MM.1S (cell line): ENCODE results near the gene MYOF.

Source experiments
- DNase-seq: peaks from one replicate; pipeline ENCODE4 v3.0.0-alpha.2; 2015
- H2AFZ ChIP-seq: fragments of 300-600 bp; sonication (generic); 2 replicates; pipeline ENCODE4 v1.6.0; 2016; ENCODE audit warnings: antibody characterized with exemption, low read length
- H3F3A ChIP-seq: fragments of 300-600 bp; sonication (generic); 2 replicates; pipeline ENCODE4 v1.6.1; 2016; ENCODE audit warnings: mild to moderate bottlenecking, antibody characterized with exemption, low read length, moderate library complexity, mixed read lengths; ENCODE audit not compliant: insufficient read depth
- H3K27ac ChIP-seq: fragments of 300-600 bp; sonication (generic); 2 replicates; pipeline ENCODE4 v1.5.1; 2016; ENCODE audit warnings: mild to moderate bottlenecking, low read length
- H3K27me3 ChIP-seq: fragments of 300-600 bp; sonication (generic); replicated peaks from 2 replicates; pipeline ENCODE4 v1.6.0; 2016; ENCODE audit warnings: low read length; ENCODE audit not compliant: insufficient read depth
- H3K36me3 ChIP-seq: fragments of 300-600 bp; sonication (generic); replicated peaks from 2 replicates; pipeline ENCODE4 v1.6.1; 2016; ENCODE audit warnings: mild to moderate bottlenecking, low read length, mixed read lengths; ENCODE audit not compliant: insufficient read depth
- H3K4me1 ChIP-seq: fragments of 300-600 bp; sonication (generic); 2 replicates; pipeline ENCODE4 v1.6.1; 2016; ENCODE audit warnings: low read length, mixed read lengths
- H3K4me2 ChIP-seq: fragments of 300-600 bp; sonication (generic); 2 replicates; pipeline ENCODE4 v1.6.0; 2016; ENCODE audit warnings: low read depth, low read length
- H3K4me3 ChIP-seq: fragments of 300-600 bp; sonication (generic); 2 replicates; pipeline ENCODE4 v1.5.1; 2016; ENCODE audit warnings: low read length, mixed read lengths
- H3K79me2 ChIP-seq: fragments of 300-600 bp; sonication (generic); 2 replicates; pipeline ENCODE4 v1.6.1; 2016; ENCODE audit warnings: mixed run types, low read length, mixed read lengths
- H3K9ac ChIP-seq: fragments of 300-600 bp; sonication (generic); 2 replicates; pipeline ENCODE4 v1.6.1; 2016; ENCODE audit warnings: low read length, mixed read lengths
- H3K9me2 ChIP-seq: fragments of 300-600 bp; sonication (generic); replicated peaks from 2 replicates; pipeline ENCODE4 v1.6.1; 2016; ENCODE audit warnings: mild to moderate bottlenecking, low read length, mixed read lengths; ENCODE audit not compliant: insufficient read depth
- H3K9me3 ChIP-seq: fragments of 300-600 bp; sonication (generic); replicated peaks from 2 replicates; pipeline ENCODE4 v1.6.1; 2016; ENCODE audit warnings: mild to moderate bottlenecking, low read length, mixed read lengths; ENCODE audit not compliant: insufficient read depth
- H4K20me1 ChIP-seq: fragments of 300-600 bp; sonication (generic); 2 replicates; pipeline ENCODE4 v1.6.1; 2016; ENCODE audit warnings: mild to moderate bottlenecking, low read length, moderate library complexity, mixed read lengths; ENCODE audit not compliant: insufficient read depth
- CTCF ChIP-seq: fragments of 300-600 bp; sonication (generic); IDR thresholded peaks from 2 replicates; pipeline ENCODE4 v1.5.1; 2016; ENCODE audit warnings: antibody characterized with exemption, low read length, mixed read lengths
- EZH2 ChIP-seq: fragments of 300-600 bp; sonication (generic); optimal IDR thresholded peaks from 2 replicates; pipeline ENCODE3; 2017; ENCODE audit warnings: low read depth, mild to moderate bottlenecking, antibody characterized with exemption, low read length, mixed read lengths
- EZH2phosphoT487 ChIP-seq: fragments of 300-600 bp; sonication (generic); IDR thresholded peaks from 2 replicates; pipeline ENCODE4 v1.6.1; 2018; ENCODE audit warnings: antibody characterized with exemption, low read length

Gene MYOF

GRCh38 chr10:93336110-93336509 lies 146.0 kb downstream of the MYOF start:
- Histone ChIP-seq H3K4me3 (no peak overlapping the region), H3K4me1 (no peaks in the 10 kb centered on the region), H3K9me3 (no peaks in the 10 kb centered on the region), H3K4me2 (no peak overlapping the region), H3K79me2 (no peaks in the 10 kb centered on the region), H4K20me1 (no peaks in the 10 kb centered on the region), H3F3A (no peaks in the 10 kb centered on the region), H3K9ac (no peak overlapping the region), H3K27me3 (no peaks in the 10 kb centered on the region), H3K36me3 (no peaks in the 10 kb centered on the region), H3K9me2 (no peaks in the 10 kb centered on the region), H2AFZ (no peak overlapping the region), H3K27ac (no peak overlapping the region)
- no peak for DNase-seq
- TF ChIP-seq EZH2 (no peak), CTCF (no peak), EZH2phosphoT487 (no peak)

- Histone ChIP-seq H3K9me2 (no peaks in the 10 kb centered on the region), H3K4me2 (no peak overlapping the region), H3K27me3 (no peaks in the 10 kb centered on the region), H3K79me2 (no peaks in the 10 kb centered on the region), H3K4me1 (no peaks in the 10 kb centered on the region), H3K4me3 (no peak overlapping the region), H4K20me1 (no peaks in the 10 kb centered on the region), H3F3A (no peaks in the 10 kb centered on the region), H3K36me3 (no peaks in the 10 kb centered on the region), H3K9me3 (no peaks in the 10 kb centered on the region), H3K9ac (no peak overlapping the region), H2AFZ (no peak overlapping the region), H3K27ac (no peak overlapping the region)
- TF ChIP-seq EZH2 (no peak), CTCF (no peak), EZH2phosphoT487 (no peak)
- no peak for DNase-seq
These were observed 147.2 kb downstream of the MYOF start for GRCh38 chr10:93334901-93335327.

- Histone ChIP-seq H3K9me2 (no peaks in the 10 kb centered on the region), H3K79me2 (no peaks in the 10 kb centered on the region), H3K27me3 (no peaks in the 10 kb centered on the region), H3K9ac (no peak overlapping the region), H3K4me3 (no peak overlapping the region), H3K9me3 (no peaks in the 10 kb centered on the region), H3K4me1 (no peaks in the 10 kb centered on the region), H4K20me1 (no peaks in the 10 kb centered on the region), H3K36me3 (no peaks in the 10 kb centered on the region), H2AFZ (no peak overlapping the region), H3F3A (no peaks in the 10 kb centered on the region), H3K27ac (no peak overlapping the region), H3K4me2 (no peak overlapping the region)
- no peak for DNase-seq
- TF ChIP-seq EZH2phosphoT487 (no peak), CTCF (no peak), EZH2 (no peak)
These were observed 148.0 kb downstream of the MYOF start for GRCh38 chr10:93334181-93334580.
